ENCODE data around the gene PLD5. TPM values are rescaled to one million over a fixed set of nuclear protein-coding genes. Genes with fewer than 3 reads are reported as not detected.
"Not testable (repeated sequence)": the region's sequence is repeated elsewhere in the genome, so short reads cannot be mapped to it uniquely, and the experiment has no call there.

Gene PLD5
- total and polyA plus RNA-seq, 3 experiments from 2014 or later, result not detected

GRCh38 chr1:242133351-242133750, 391.1 kb downstream of the PLD5 start:
- Mint-ChIP-seq H3K4me3 (no peak overlapping the region), H3K4me1 (no peaks in the 10 kb centered on the region), H3K27me3 (peaks cover 3 to 7% of the 10 kb centered on the region in 2 donors), H3K27ac (no peak overlapping the region), H3K9me3 (peaks cover 0 to 9% (median 3%) of the 10 kb centered on the region in 5 donors), H3K36me3 (no peaks in the 10 kb centered on the region)
- Histone ChIP-seq H3K36me3 (ENCODE audit: insufficient read depth, low read length) (no peaks in the 10 kb centered on the region), H3K27me3 (ENCODE audit: insufficient read depth, low read length, poor library complexity, severe bottlenecking) (no peaks in the 10 kb centered on the region), H3K27ac (ENCODE audit: low read depth, low read length) (no peak overlapping the region), H3K9me3 (ENCODE audit: low read length) (no peaks in the 10 kb centered on the region), H3K4me1 (ENCODE audit: insufficient read depth, low read length) (no peaks in the 10 kb centered on the region), H3K4me3 (ENCODE audit: low read length) (no peak overlapping the region)
- no peak for DNase-seq
- POLR2A ChIA-PET, result no interaction called here
- CTCF ChIA-PET, result no interaction called here

GRCh38 chr1:242132121-242132817, 392.2 kb downstream of the PLD5 start:
- CTCF ChIA-PET, result no interaction called here
- no peaks in the 10 kb centered on the region for H3K4me1 ChIP-seq (ENCODE audit: insufficient read depth, low read length)

GRCh38 chr1:242128951-242129502, 395.5 kb downstream of the PLD5 start:
- Histone ChIP-seq H3K4me3 (ENCODE audit: low read length) (no peak overlapping the region), H3K27me3 (ENCODE audit: insufficient read depth, low read length, poor library complexity, severe bottlenecking) (no peaks in the 10 kb centered on the region), H3K9me3 (ENCODE audit: low read length) (no peaks in the 10 kb centered on the region), H3K36me3 (ENCODE audit: insufficient read depth, low read length) (no peaks in the 10 kb centered on the region), H3K27ac (ENCODE audit: low read depth, low read length) (no peak overlapping the region), H3K4me1 (ENCODE audit: insufficient read depth, low read length) (no peaks in the 10 kb centered on the region)
- ChIA-PET CTCF (no interaction called here), POLR2A (no interaction called here)
- no peak overlapping the region for H3K27ac Mint-ChIP-seq
- H3K9me3 Mint-ChIP-seq, result peaks cover 0 to 11% (median 3%) of the 10 kb centered on the region in 5 donors
- DNase-seq, result no peak
- no peaks in the 10 kb centered on the region for H3K4me1 Mint-ChIP-seq
- peaks cover 0 to 3% of the 10 kb centered on the region in 2 donors for H3K27me3 Mint-ChIP-seq
- H3K36me3 Mint-ChIP-seq, result no peaks in the 10 kb centered on the region
- no peak overlapping the region for H3K4me3 Mint-ChIP-seq

More at GRCh38 chr1:242132121-242132817, 392.2 kb downstream of the PLD5 start:
- Mint-ChIP-seq H3K4me3 (no peak overlapping the region), H3K9me3 (peaks cover 0 to 9% (median 3%) of the 10 kb centered on the region in 5 donors), H3K27me3 (peaks cover 3 to 7% of the 10 kb centered on the region in 2 donors), H3K36me3 (no peaks in the 10 kb centered on the region), H3K27ac (no peak overlapping the region), H3K4me1 (no peaks in the 10 kb centered on the region)
- no peak for DNase-seq
- Histone ChIP-seq H3K4me3 (ENCODE audit: low read length) (no peak overlapping the region), H3K9me3 (ENCODE audit: low read length) (no peaks in the 10 kb centered on the region), H3K27ac (ENCODE audit: low read depth, low read length) (no peak overlapping the region), H3K27me3 (ENCODE audit: insufficient read depth, low read length, poor library complexity, severe bottlenecking) (no peaks in the 10 kb centered on the region), H3K36me3 (ENCODE audit: insufficient read depth, low read length) (no peaks in the 10 kb centered on the region)
- POLR2A ChIA-PET, result no interaction called here

- H3K27me3 ChIP-seq (ENCODE audit: insufficient read depth, low read length, poor library complexity, severe bottlenecking), result no peaks in the 10 kb centered on the region
- DNase-seq, result no peak
- no peaks in the 10 kb centered on the region for H3K4me1 ChIP-seq (ENCODE audit: insufficient read depth, low read length)
- Mint-ChIP-seq H3K27me3 (peaks cover 0 to 2% of the 10 kb centered on the region in 2 donors), H3K27ac (no peak overlapping the region), H3K36me3 (no peaks in the 10 kb centered on the region), H3K4me3 (no peak overlapping the region), H3K9me3 (no peaks in the 10 kb centered on the region), H3K4me1 (no peaks in the 10 kb centered on the region)
- H3K4me3 ChIP-seq (ENCODE audit: low read length), result no peak overlapping the region
- no peak overlapping the region for H3K27ac ChIP-seq (ENCODE audit: low read depth, low read length)
- CTCF ChIA-PET, result no interaction called here
- H3K9me3 ChIP-seq (ENCODE audit: low read length), result no peaks in the 10 kb centered on the region
- POLR2A ChIA-PET, result no interaction called here
- H3K36me3 ChIP-seq (ENCODE audit: insufficient read depth, low read length), result no peaks in the 10 kb centered on the region
These were observed 404.1 kb downstream of the PLD5 start for GRCh38 chr1:242120432-242120831.

GRCh38 chr1:242100921-242101320, 423.6 kb downstream of the PLD5 start:
- H3K4me1 Mint-ChIP-seq, result no peaks in the 10 kb centered on the region
- no peak overlapping the region for H3K4me3 ChIP-seq (ENCODE audit: low read length)
- ChIA-PET CTCF (no interaction called here), POLR2A (no interaction called here)
- no peak overlapping the region for H3K27ac ChIP-seq (ENCODE audit: low read depth, low read length)
- no peak for DNase-seq
- no peaks in the 10 kb centered on the region for H3K36me3 Mint-ChIP-seq
- H3K27me3 ChIP-seq (ENCODE audit: insufficient read depth, low read length, poor library complexity, severe bottlenecking), result no peaks in the 10 kb centered on the region
- H3K4me3 Mint-ChIP-seq, result no peak overlapping the region
- no peak overlapping the region for H3K27ac Mint-ChIP-seq
- H3K9me3 Mint-ChIP-seq, result peaks cover 0 to 2% (median 0%) of the 10 kb centered on the region in 5 donors
- H3K36me3 ChIP-seq (ENCODE audit: insufficient read depth, low read length), result no peaks in the 10 kb centered on the region
- peaks cover 2 to 12% of the 10 kb centered on the region in 2 donors for H3K27me3 Mint-ChIP-seq
- no peaks in the 10 kb centered on the region for H3K4me1 ChIP-seq (ENCODE audit: insufficient read depth, low read length)
- no peaks in the 10 kb centered on the region for H3K9me3 ChIP-seq (ENCODE audit: low read length)

- H3K27me3 ChIP-seq (ENCODE audit: insufficient read depth, low read length, poor library complexity, severe bottlenecking); H3K27ac ChIP-seq (ENCODE audit: low read depth, low read length); H3K4me1 ChIP-seq (ENCODE audit: insufficient read depth, low read length); H3K36me3 ChIP-seq (ENCODE audit: insufficient read depth, low read length); H3K27ac Mint-ChIP-seq; H3K9me3 ChIP-seq (ENCODE audit: low read length); H3K4me3 Mint-ChIP-seq; H3K9me3 Mint-ChIP-seq; DNase-seq; POLR2A ChIA-PET; CTCF ChIA-PET; H3K36me3 Mint-ChIP-seq; H3K4me3 ChIP-seq (ENCODE audit: low read length); H3K4me1 Mint-ChIP-seq: not testable (repeated sequence)
- H3K27me3 Mint-ChIP-seq, result peaks cover 2 to 12% of the 10 kb centered on the region in 2 donors
These were observed 427.2 kb downstream of the PLD5 start for GRCh38 chr1:242097283-242097682.

GRCh38 chr1:242093116-242093515, 431.4 kb downstream of the PLD5 start:
- POLR2A ChIA-PET, result no interaction called here
- no peaks in the 10 kb centered on the region for H3K27me3 ChIP-seq (ENCODE audit: insufficient read depth, low read length, poor library complexity, severe bottlenecking)
- Mint-ChIP-seq H3K27ac (no peak overlapping the region), H3K4me1 (no peaks in the 10 kb centered on the region), H3K4me3 (no peak overlapping the region), H3K36me3 (no peaks in the 10 kb centered on the region), H3K9me3 (no peaks in the 10 kb centered on the region), H3K27me3 (no peaks in the 10 kb centered on the region)
- H3K36me3 ChIP-seq (ENCODE audit: insufficient read depth, low read length), result no peaks in the 10 kb centered on the region
- H3K27ac ChIP-seq (ENCODE audit: low read depth, low read length), result no peak overlapping the region
- CTCF ChIA-PET, result interaction anchor here (1.2 kb wide), 1 partner anchor 19 kb away, joined by 3 read pairs; no protein-coding TSS in a partner anchor
- no peaks in the 10 kb centered on the region for H3K9me3 ChIP-seq (ENCODE audit: low read length)
- H3K4me3 ChIP-seq (ENCODE audit: low read length), result no peak overlapping the region
- no peak for DNase-seq
- no peaks in the 10 kb centered on the region for H3K4me1 ChIP-seq (ENCODE audit: insufficient read depth, low read length)

- Histone ChIP-seq H3K4me3 (ENCODE audit: low read length) (no peak overlapping the region), H3K9me3 (ENCODE audit: low read length) (no peaks in the 10 kb centered on the region), H3K4me1 (ENCODE audit: insufficient read depth, low read length) (no peaks in the 10 kb centered on the region), H3K27me3 (ENCODE audit: insufficient read depth, low read length, poor library complexity, severe bottlenecking) (no peaks in the 10 kb centered on the region), H3K36me3 (ENCODE audit: insufficient read depth, low read length) (no peaks in the 10 kb centered on the region), H3K27ac (ENCODE audit: low read depth, low read length) (no peak overlapping the region)
- CTCF ChIA-PET, result no interaction called here
- no peaks in the 10 kb centered on the region for H3K36me3 Mint-ChIP-seq
- no peak overlapping the region for H3K27ac Mint-ChIP-seq
- H3K4me3 Mint-ChIP-seq, result no peak overlapping the region
- POLR2A ChIA-PET, result no interaction called here
- H3K4me1 Mint-ChIP-seq, result no peaks in the 10 kb centered on the region
- no peaks in the 10 kb centered on the region for H3K9me3 Mint-ChIP-seq
- H3K27me3 Mint-ChIP-seq, result peaks cover 0 to 3% of the 10 kb centered on the region in 2 donors
- DNase-seq, result no peak
These were observed 434.6 kb downstream of the PLD5 start for GRCh38 chr1:242089911-242090310.

Data from CD8-positive, alpha-beta memory T cell (primary cell).